Activated B cell treated with CpG ODN at 0.5 μM for 24 hours (primary cell): ENCODE results near the gene TLCD5. TPM values are rescaled to one million over a fixed set of nuclear protein-coding genes. Genes with fewer than 3 reads are reported as not detected.

Source experiments
- ATAC-seq: fragments of 200-7000 bp; cut with Tn5 transposase; one replicate; pipeline ENCODE4 v1.10.0; 2021; ENCODE audit warnings: low read depth, mild to moderate bottlenecking, moderate library complexity
- CTCF ChIA-PET: fragments of 350-600 bp; sonication (Branson Sonifier 250); formaldehyde crosslinking; loops from one replicate; lab custom pipeline; 2021; ENCODE audit warnings: antibody characterized with exemption; lab: Charles Lee
- POLR2A ChIA-PET: fragments of 350-600 bp; sonication (Branson Sonifier 250); formaldehyde crosslinking; loops from one replicate; lab custom pipeline; 2021; ENCODE audit warnings: antibody characterized with exemption; lab: Charles Lee
- DNase-seq: peaks from one replicate; pipeline ENCODE4 v3.0.0; 2022
- H3K27ac Mint-ChIP-seq: one replicate; pipeline ENCODE4 v1.8.0; 2020; ENCODE audit warnings: mixed read lengths
- H3K27me3 Mint-ChIP-seq: one replicate; pipeline ENCODE4 v1.8.0; 2021; ENCODE audit warnings: mixed read lengths
- H3K36me3 Mint-ChIP-seq: one replicate; pipeline ENCODE4 v1.8.0; 2021; ENCODE audit warnings: low read depth, mixed read lengths
- H3K4me1 Mint-ChIP-seq: one replicate; pipeline ENCODE4 v1.8.0; 2021; ENCODE audit warnings: mixed read lengths
- H3K4me3 Mint-ChIP-seq: one replicate; pipeline ENCODE4 v1.8.0; 2020; ENCODE audit warnings: mild to moderate bottlenecking, mixed read lengths
- H3K9me3 Mint-ChIP-seq: one replicate; pipeline ENCODE4 v1.8.0; 2020; ENCODE audit warnings: mixed read lengths
- CTCF ChIP-seq: fragments of 200-600 bp; IDR thresholded peaks from one replicate; pipeline ENCODE4 v1.8.0; 2022; ENCODE audit warnings: antibody characterized with exemption, mild to moderate bottlenecking
- intact Hi-C: fragments of 100-400 bp; cut with micrococcal nuclease; formaldehyde crosslinking; loops from one replicate; pipeline ENCODE4 v1.15.1; 2024
- total RNA-seq: library from RNA; stranded (reverse); gene quantifications from 2 replicates; pipeline ENCODE4 v1.2.3, GENCODE V29; 2022

The TLCD5 gene
- total RNA-seq, 1 donor from 2014 or later = 0.22 TPM

DNA sequence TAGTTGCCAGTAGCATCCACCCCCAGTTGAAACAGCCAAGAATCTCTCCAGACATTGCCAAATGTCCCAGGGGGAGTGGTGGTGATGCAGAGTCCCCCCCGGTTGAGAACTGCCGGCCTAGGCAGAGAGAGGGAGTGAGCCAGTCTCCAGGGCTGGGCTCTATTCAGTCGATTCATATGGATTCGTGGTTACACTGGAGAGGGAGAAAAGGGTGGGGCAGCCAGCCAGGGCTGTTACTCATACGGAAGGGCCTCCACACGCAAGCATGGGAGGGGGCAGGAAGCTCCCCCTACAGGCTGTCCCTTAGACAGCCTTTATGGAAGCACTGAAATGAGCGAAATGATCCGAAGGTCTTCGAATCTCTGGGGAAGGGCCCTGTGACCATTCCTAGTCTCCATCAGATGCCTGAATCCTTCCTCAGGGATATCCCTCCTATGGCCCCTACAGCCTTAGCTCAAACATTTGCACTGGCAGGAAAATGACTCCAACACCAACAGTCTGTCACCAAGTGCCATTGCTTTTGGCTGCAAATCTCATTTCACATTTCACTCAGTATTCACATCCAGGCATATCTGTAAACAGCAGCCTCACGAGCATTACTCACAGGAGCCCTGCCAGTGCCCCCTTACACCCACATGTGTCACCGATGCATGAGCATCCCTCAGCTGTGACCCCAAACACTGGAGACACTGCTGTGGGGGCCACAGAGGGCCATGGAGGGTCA, 18.4 kb upstream of the TLCD5 start:
- ChIA-PET CTCF (no interaction called here), POLR2A (no interaction called here)
- H3K36me3 Mint-ChIP-seq = no peaks in the 10 kb centered on the region
- DNase-seq (no peak), ATAC-seq (no peak)
- H3K4me3 Mint-ChIP-seq = no peak overlapping the region
- H3K4me1 Mint-ChIP-seq = no peaks in the 10 kb centered on the region
- H3K9me3 Mint-ChIP-seq = no peaks in the 10 kb centered on the region
- peaks cover 11% of the 10 kb centered on the region for H3K27me3 Mint-ChIP-seq
- intact Hi-C loops = no loop called here
- H3K27ac Mint-ChIP-seq = no peak overlapping the region
- no peak for TF ChIP-seq CTCF

GRCh38 chr11:120307476-120307875, 17.6 kb upstream of the TLCD5 start:
- Mint-ChIP-seq H3K36me3 (no peaks in the 10 kb centered on the region), H3K4me3 (no peak overlapping the region), H3K4me1 (no peaks in the 10 kb centered on the region), H3K27me3 (peaks cover 10% of the 10 kb centered on the region), H3K9me3 (no peaks in the 10 kb centered on the region), H3K27ac (no peak overlapping the region)
- ATAC-seq (no peak), DNase-seq (no peak)
- TF ChIP-seq CTCF = no peak
- ChIA-PET CTCF (no interaction called here), POLR2A (no interaction called here)
- intact Hi-C loops = no loop called here

GRCh38 chr11:120308081-120308480, 17.0 kb upstream of the TLCD5 start:
- ATAC-seq (no peak), DNase-seq (no peak)
- H3K4me3 Mint-ChIP-seq = no peak overlapping the region
- ChIA-PET POLR2A (no interaction called here), CTCF (no interaction called here)
- H3K27me3 Mint-ChIP-seq = peaks cover 14% of the 10 kb centered on the region
- H3K9me3 Mint-ChIP-seq = no peaks in the 10 kb centered on the region
- TF ChIP-seq CTCF = no peak
- intact Hi-C loops = no loop called here
- no peak overlapping the region for H3K27ac Mint-ChIP-seq
- no peaks in the 10 kb centered on the region for H3K4me1 Mint-ChIP-seq
- H3K36me3 Mint-ChIP-seq = no peaks in the 10 kb centered on the region

DNA sequence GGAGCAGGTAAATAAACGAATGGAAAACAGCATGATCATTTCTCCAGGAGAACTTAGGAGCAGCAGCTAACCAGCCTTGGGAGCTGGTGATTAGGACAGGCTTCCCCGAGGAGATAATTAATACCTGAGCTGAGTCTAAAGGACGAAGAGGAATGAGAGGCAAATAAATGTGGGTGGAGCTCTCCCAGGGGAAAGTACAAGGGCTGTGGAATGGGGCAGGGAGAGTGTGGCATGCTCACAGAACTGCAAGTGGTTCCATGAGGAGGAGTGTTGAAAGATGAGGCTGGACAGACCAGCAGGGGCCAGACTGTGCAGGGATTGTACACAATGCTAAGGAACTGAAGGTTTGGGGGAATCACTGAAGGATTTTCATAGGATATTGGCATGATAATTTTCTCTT, 14.2 kb upstream of the TLCD5 start:
- Mint-ChIP-seq H3K4me1 (no peaks in the 10 kb centered on the region), H3K9me3 (no peaks in the 10 kb centered on the region), H3K27ac (no peak overlapping the region), H3K36me3 (no peaks in the 10 kb centered on the region), H3K27me3 (peaks cover 8% of the 10 kb centered on the region), H3K4me3 (no peak overlapping the region)
- ATAC-seq = no peak
- ChIA-PET POLR2A (no interaction called here), CTCF (no interaction called here)
- no peak for DNase-seq
- intact Hi-C loops = no loop called here
- TF ChIP-seq CTCF = no peak

- no peak for TF ChIP-seq CTCF
- peaks cover 20% of the 10 kb centered on the region for H3K27me3 Mint-ChIP-seq
- ChIA-PET CTCF (interaction anchor here (4.6 kb wide), 1 partner anchor 12 kb away, joined by 23 read pairs; no protein-coding TSS in a partner anchor), POLR2A (no interaction called here)
- H3K27ac Mint-ChIP-seq = no peak overlapping the region
- ATAC-seq (no peak), DNase-seq (no peak)
- no peak overlapping the region for H3K4me3 Mint-ChIP-seq
- intact Hi-C loops = no loop called here
- no peaks in the 10 kb centered on the region for H3K36me3 Mint-ChIP-seq
- no peaks in the 10 kb centered on the region for H3K4me1 Mint-ChIP-seq
- H3K9me3 Mint-ChIP-seq = no peaks in the 10 kb centered on the region
Observed at GRCh38 chr11:120314861-120315260, 10.2 kb upstream of the TLCD5 start.
